Coronary artery (tissue), 2 donors: ENCODE measurements around the gene ABCB8.

Experiments used
- DNase-seq: peaks from one replicate; pipeline ENCODE4 v3.0.0-alpha.2; 2017; ENCODE audit warnings: low spot score
- H3K27ac ChIP-seq, 2 donors: fragments of 200-600 bp; sonication (generic); one replicate each; pipeline ENCODE4 v1.5.1; 2016 to 2019
- H3K4me3 ChIP-seq: fragments of 200-600 bp; sonication (generic); 2 replicates; pipeline ENCODE4 v1.5.1; 2016; ENCODE audit warnings: mild to moderate bottlenecking, moderate library complexity
- CTCF ChIP-seq: fragments of 200-600 bp; sonication (generic); IDR thresholded peaks from one replicate; pipeline ENCODE4 v1.5.1; 2019; ENCODE audit warnings: antibody characterized with exemption

The ABCB8 gene

GRCh38 chr7:151075978-151076426 is 47.8 kb downstream of the ABCB8 start:
- no peak for TF ChIP-seq CTCF
- DNase-seq, result no peak
- Histone ChIP-seq H3K4me3 (no peak overlapping the region), H3K27ac (no peak overlapping the region)

- H3K27ac ChIP-seq, result no peak overlapping the region
- no peak overlapping the region for H3K4me3 ChIP-seq
- no peak for TF ChIP-seq CTCF
- no peak for DNase-seq
These were observed 48.8 kb downstream of the ABCB8 start for GRCh38 chr7:151076863-151077704.

- no peak overlapping the region for H3K4me3 ChIP-seq
- no peak for TF ChIP-seq CTCF
- H3K27ac ChIP-seq, result peak overlapping the region in 1 of 2 donors; percentile 0
- DNase-seq, result no peak
These were observed 49.5 kb downstream of the ABCB8 start for GRCh38 chr7:151077705-151078232.

- no peak for DNase-seq
- TF ChIP-seq CTCF, result no peak
- Histone ChIP-seq H3K27ac (peak overlapping the region in 1 of 2 donors; percentile 0), H3K4me3 (no peak overlapping the region)
These were observed 50.2 kb downstream of the ABCB8 start for GRCh38 chr7:151078233-151079040.

GRCh38 chr7:151079199-151079910 is 51.1 kb downstream of the ABCB8 start:
- DNase-seq, result no peak
- peak overlapping the region; percentile 96 to 99 for H3K27ac ChIP-seq
- H3K4me3 ChIP-seq, result peak overlapping the region; percentile 99
- TF ChIP-seq CTCF, result no peak

- TF ChIP-seq CTCF, result no peak
- no peak for DNase-seq
- Histone ChIP-seq H3K27ac (peak overlapping the region; percentile 96 to 99), H3K4me3 (peak overlapping the region; percentile 99)
These were observed 51.8 kb downstream of the ABCB8 start for GRCh38 chr7:151080067-151080521.
